IPS-NIHi7 (cell line): ENCODE measurements around the gene GRM4.
"Not testable (repeated sequence)": the region's sequence is repeated elsewhere in the genome, so short reads cannot be mapped to it uniquely, and the experiment has no call there.

Experiments used
- DNase-seq: peaks from one replicate; pipeline ENCODE4 v3.0.0; 2012; ENCODE audit warnings: mixed read lengths; ENCODE audit errors: extremely low spot score

GRM4 gene

GRCh38 chr6:34146021-34146782, at the start of gene GRM4:
Gene GRM4 (minus strand): TSS chr6:34146087. CDS start chr6:34133496, 12,591 bp downstream.
- no peak for DNase-seq

- DNase-seq: peak; percentile 59
These were observed 48.9 kb upstream of the GRM4 start for GRCh38 chr6:34194772-34195171.

GRCh38 chr6:34190504-34191122, 44.7 kb upstream of the GRM4 start:
- no peak for DNase-seq

- no peak for DNase-seq
These were observed 44.1 kb upstream of the GRM4 start for GRCh38 chr6:34189806-34190503.

- not testable (repeated sequence) for DNase-seq
These were observed 38.8 kb upstream of the GRM4 start for GRCh38 chr6:34184726-34185125.

- DNase-seq: no peak
These were observed 37.1 kb upstream of the GRM4 start for GRCh38 chr6:34182751-34183531.

- no peak for DNase-seq
These were observed 36.0 kb upstream of the GRM4 start for GRCh38 chr6:34181908-34182307.

- no peak for DNase-seq
These were observed 33.3 kb upstream of the GRM4 start for GRCh38 chr6:34179106-34179720.

GRCh38 chr6:34178357-34179105, 32.6 kb upstream of the GRM4 start:
- no peak for DNase-seq

- no peak for DNase-seq
These were observed 31.3 kb upstream of the GRM4 start for GRCh38 chr6:34177181-34177591.

GRCh38 chr6:34176261-34177031, 30.6 kb upstream of the GRM4 start:
- DNase-seq: no peak

GRCh38 chr6:34174846-34175399, 29.0 kb upstream of the GRM4 start:
- DNase-seq: no peak

GRCh38 chr6:34172961-34173775, 27.3 kb upstream of the GRM4 start:
- no peak for DNase-seq

- DNase-seq: no peak
These were observed 24.5 kb upstream of the GRM4 start for GRCh38 chr6:34170346-34170745.

GRCh38 chr6:34169897-34170296, 24.0 kb upstream of the GRM4 start:
- DNase-seq: no peak

GRCh38 chr6:34161857-34162515, 16.1 kb upstream of the GRM4 start:
- no peak for DNase-seq

GRCh38 chr6:34159844-34160243, 14.0 kb upstream of the GRM4 start:
- DNase-seq: no peak

GRCh38 chr6:34158876-34159275, 13.0 kb upstream of the GRM4 start:
- no peak for DNase-seq
